IMR-90 (cell line): ENCODE data around the gene GATA5. TPM values are rescaled to one million over a fixed set of nuclear protein-coding genes. Genes with fewer than 3 reads are reported as not detected.

ENCODE experiments used
- ATAC-seq: fragments of 200-7000 bp; cut with Tn5 transposase; 2 replicates; pipeline ENCODE4 v1.9.1; 2020; ENCODE audit warnings: low read depth, mild to moderate bottlenecking, moderate library complexity
- BruUV-seq: library from RNA; stranded (reverse); fragments of 400-500 nt; replicated peaks from 2 replicates; lab custom pipeline; 2021; lab: Mats Ljungman, UMichigan
- CTCF ChIA-PET: fragments of 300-600 bp; formaldehyde crosslinking; extraction: SDS; loops from one replicate; lab custom pipeline; 2021; ENCODE audit warnings: antibody characterized with exemption; lab: Yijun Ruan, JAX
- POLR2A ChIA-PET: fragments of 300-600 bp; sonication (Branson Sonifier 250); formaldehyde crosslinking; loops from one replicate; lab custom pipeline; 2022; ENCODE audit warnings: antibody characterized with exemption; ENCODE audit not compliant: unreplicated experiment; lab: Charles Lee
- DNase-seq: peaks from one replicate; pipeline ENCODE4 v3.0.0; 2013
- H2AFZ ChIP-seq: replicated peaks from 2 replicates; pipeline ENCODE3; 2013; ENCODE audit warnings: low read length, mild to moderate bottlenecking; ENCODE audit not compliant: poor library complexity
- H2AK5ac ChIP-seq: 2 replicates; pipeline ENCODE4 v1.6.1; 2013; ENCODE audit warnings: low read depth, low read length, inconsistent platforms
- H2AK9ac ChIP-seq: replicated peaks from 2 replicates; pipeline ENCODE3; 2013; ENCODE audit warnings: mild to moderate bottlenecking, low read depth, low read length, moderate library complexity; ENCODE audit not compliant: poor library complexity
- H2BK120ac ChIP-seq: 2 replicates; pipeline ENCODE4 v1.6.1; 2013; ENCODE audit warnings: low read depth, low read length, inconsistent platforms
- H2BK15ac ChIP-seq: 3 replicates; pipeline ENCODE4 v1.6.1; 2013; ENCODE audit warnings: low read depth, low read length, inconsistent platforms
- H2BK20ac ChIP-seq: 2 replicates; pipeline ENCODE4 v1.6.1; 2013; ENCODE audit warnings: low read depth, mild to moderate bottlenecking, inconsistent platforms, low read length, moderate library complexity
- H2BK5ac ChIP-seq: 2 replicates; pipeline ENCODE4 v1.6.1; 2013; ENCODE audit warnings: mild to moderate bottlenecking, low read depth, low read length, inconsistent platforms; ENCODE audit not compliant: poor library complexity, severe bottlenecking
- H3K14ac ChIP-seq: replicated peaks from 2 replicates; pipeline ENCODE4 v1.6.1; 2013; ENCODE audit warnings: low read depth, low read length, inconsistent platforms
- H3K18ac ChIP-seq: 2 replicates; pipeline ENCODE4 v1.6.1; 2013; ENCODE audit warnings: low read depth, low read length, control low read depth
- H3K23ac ChIP-seq: 2 replicates; pipeline ENCODE4 v1.6.1; 2013; ENCODE audit warnings: low read depth, low read length, inconsistent platforms
- H3K27ac ChIP-seq: 2 replicates; pipeline ENCODE4 v1.5.1; 2013; ENCODE audit warnings: mild to moderate bottlenecking, control low read depth, low read length; ENCODE audit not compliant: insufficient read depth
- H3K27me3 ChIP-seq: 2 replicates; pipeline ENCODE4 v1.6.1; 2013; ENCODE audit warnings: low read length; ENCODE audit not compliant: control insufficient read depth, insufficient read depth
- H3K36me3 ChIP-seq: 2 replicates; pipeline ENCODE4 v1.6.1; 2013; ENCODE audit warnings: low read length, mixed read lengths; ENCODE audit not compliant: control insufficient read depth, insufficient read depth
- H3K4ac ChIP-seq: 2 replicates; pipeline ENCODE4 v1.6.1; 2013; ENCODE audit warnings: low read depth, low read length, inconsistent platforms
- H3K4me1 ChIP-seq: 2 replicates; pipeline ENCODE4 v1.6.1; 2013; ENCODE audit warnings: low read length, mixed read lengths; ENCODE audit not compliant: control insufficient read depth, insufficient read depth
- H3K4me2 ChIP-seq: 2 replicates; pipeline ENCODE4 v1.6.1; 2013; ENCODE audit warnings: low read depth, mild to moderate bottlenecking, control low read depth, low read length, moderate library complexity
- H3K4me3 ChIP-seq: 2 replicates; pipeline ENCODE4 v1.5.1; 2013; ENCODE audit warnings: low read depth, mild to moderate bottlenecking, control low read depth, low read length, moderate library complexity; ENCODE audit not compliant: insufficient read depth
- H3K56ac ChIP-seq: 2 replicates; pipeline ENCODE4 v1.6.1; 2013; ENCODE audit warnings: low read length, inconsistent platforms; ENCODE audit not compliant: insufficient read depth; ENCODE audit errors: extremely low read depth
- H3K79me1 ChIP-seq, 2 experiments: 2 replicates each; pipeline ENCODE4 v1.6.1; 2013; ENCODE audit warnings: low read length in 2 of 2, inconsistent platforms in 1 of 2, low read depth in 1 of 2
- H3K9ac ChIP-seq: 2 replicates; pipeline ENCODE4 v1.6.1; 2013; ENCODE audit warnings: low read depth, low read length, control low read depth
- H3K9me1 ChIP-seq: 2 replicates; pipeline ENCODE4 v1.6.1; 2013; ENCODE audit warnings: low read length, inconsistent platforms; ENCODE audit not compliant: insufficient read depth
- H3K9me3 ChIP-seq: 2 replicates; pipeline ENCODE4 v1.6.1; 2013; ENCODE audit warnings: low read length; ENCODE audit not compliant: control insufficient read depth, insufficient read depth
- H4K20me1 ChIP-seq: 2 replicates; pipeline ENCODE4 v1.6.1; 2013; ENCODE audit warnings: low read length, inconsistent platforms; ENCODE audit not compliant: insufficient read depth
- H4K5ac ChIP-seq: 2 replicates; pipeline ENCODE4 v1.6.1; 2013; ENCODE audit warnings: mild to moderate bottlenecking, low read depth, low read length, control low read depth
- H4K8ac ChIP-seq, 2 experiments: 2 replicates each; pipeline ENCODE4 v1.6.1; 2013; ENCODE audit warnings: low read depth in 2 of 2, low read length in 2 of 2, control low read depth in 1 of 2, inconsistent platforms in 1 of 2
- H4K91ac ChIP-seq: 2 replicates; pipeline ENCODE4 v1.6.1; 2013; ENCODE audit warnings: low read depth, low read length, inconsistent platforms; ENCODE audit not compliant: insufficient read depth
- RCOR1 ChIP-seq: IDR thresholded peaks from 2 replicates; pipeline ENCODE4 v1.6.1; 2012; ENCODE audit warnings: mild to moderate bottlenecking, low read length, improper control_type of control experiment; ENCODE audit not compliant: insufficient replicate concordance
- WGBS, 2 experiments: methylation state at CpG; one replicate each; pipeline versions ENCODE4 v1.1.5 to v1.1.7; 2013; ENCODE audit warnings: missing lambda C conversion rate in 2 of 2; ENCODE audit not compliant: insufficient read length in 1 of 2; ENCODE audit errors: extremely low coverage in 2 of 2; 5-methylcytosine and 5-hydroxymethylcytosine counted together
- dilution Hi-C: fragments of 300-500 bp; cut with HindIII; formaldehyde crosslinking; loops from one replicate; pipeline ENCODE4 v1.14.3; 2018; ENCODE audit warnings: low sequenced_read_pairs; ENCODE audit not compliant: unreplicated experiment
- in situ Hi-C: fragments of 300-500 bp; cut with MboI; formaldehyde crosslinking; loops from 3 replicates; pipeline ENCODE4 v1.14.3; 2019; ENCODE audit warnings: low sequenced_read_pairs, inconsistent platforms, mixed read lengths
- intact Hi-C: fragments of 100-400 bp; cut with micrococcal nuclease; formaldehyde crosslinking; loops from 2 replicates; pipeline ENCODE4 v1.10.0; 2022
- polyA plus RNA-seq, 3 experiments: library from polyadenylated mRNA; depleted of rRNA; stranded (reverse); fragments of >200 nt; gene quantifications; 2 replicates each; pipeline ENCODE4 v1.2.3, GENCODE V29; 2012; ENCODE audit warnings: low replicate concordance in 1 of 3
- total RNA-seq: library from RNA; depleted of rRNA; stranded (reverse); fragments of >200 nt; gene quantifications from 2 replicates; pipeline ENCODE4 v1.2.3, GENCODE V29; 2012

The GATA5 gene
- total and polyA plus RNA-seq, 2 of the 4 experiments (the other 2 are of a cell fraction): not detected

DNA sequence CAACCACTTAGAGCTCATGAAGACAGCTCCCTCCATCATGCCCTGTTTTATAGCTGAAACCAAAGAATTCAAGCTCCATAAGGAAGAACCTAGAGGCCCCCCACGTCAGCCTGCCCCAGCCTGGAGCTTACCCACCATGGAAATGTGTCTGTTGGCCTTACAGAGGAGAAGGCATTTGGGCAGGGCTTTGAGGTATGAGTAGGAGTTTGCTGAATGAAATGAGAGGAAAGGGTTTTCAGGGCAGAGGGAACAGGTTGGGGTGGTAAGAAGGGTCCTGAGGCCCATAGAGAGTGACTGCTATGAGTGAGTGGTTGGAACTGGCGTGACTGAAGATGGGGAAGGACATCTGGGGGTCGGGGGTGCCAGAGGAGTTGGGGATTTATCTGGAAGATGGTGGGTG is 12.7 kb upstream of the GATA5 start:
- Histone ChIP-seq H4K20me1 (no peaks in the 10 kb centered on the region), H2AFZ (no peak overlapping the region), H3K9ac (no peak overlapping the region), H3K79me1 (no peaks in the 10 kb centered on the region), H3K23ac (no peak overlapping the region), H3K4ac (no peak overlapping the region), H3K14ac (no peak overlapping the region), H2AK9ac (no peak overlapping the region), H3K27ac (no peak overlapping the region), H4K5ac (no peak overlapping the region), H4K91ac (no peak overlapping the region), H4K8ac (no peak overlapping the region), H2BK120ac (no peak overlapping the region), H3K18ac (no peak overlapping the region), H3K4me1 (no peaks in the 10 kb centered on the region), H2BK15ac (no peak overlapping the region), H3K36me3 (no peaks in the 10 kb centered on the region), H2BK5ac (no peak overlapping the region), H3K4me3 (no peak overlapping the region), H3K4me2 (no peak overlapping the region), H3K56ac (no peak overlapping the region), H2AK5ac (no peak overlapping the region), H3K9me3 (no peaks in the 10 kb centered on the region), H3K27me3 (peaks cover 77% of the 10 kb centered on the region), H3K9me1 (no peaks in the 10 kb centered on the region), H2BK20ac (no peak overlapping the region)
- CTCF ChIA-PET: no interaction called here
- in situ Hi-C loops: no loop called here
- POLR2A ChIA-PET: no interaction called here
- ATAC-seq: no peak
- intact Hi-C loops: no loop called here
- BruUV-seq: no TSS peak
- no peak for DNase-seq
- dilution Hi-C loops: no loop called here
- TF ChIP-seq RCOR1: no peak
- WGBS, 2 experiments: 8% methylated on average over 2 of the region's 3 CpGs; no CpG with 5 or more reads in 1 of the 2 experiments
